ENCODE data around the gene KNSTRN.

DNA sequence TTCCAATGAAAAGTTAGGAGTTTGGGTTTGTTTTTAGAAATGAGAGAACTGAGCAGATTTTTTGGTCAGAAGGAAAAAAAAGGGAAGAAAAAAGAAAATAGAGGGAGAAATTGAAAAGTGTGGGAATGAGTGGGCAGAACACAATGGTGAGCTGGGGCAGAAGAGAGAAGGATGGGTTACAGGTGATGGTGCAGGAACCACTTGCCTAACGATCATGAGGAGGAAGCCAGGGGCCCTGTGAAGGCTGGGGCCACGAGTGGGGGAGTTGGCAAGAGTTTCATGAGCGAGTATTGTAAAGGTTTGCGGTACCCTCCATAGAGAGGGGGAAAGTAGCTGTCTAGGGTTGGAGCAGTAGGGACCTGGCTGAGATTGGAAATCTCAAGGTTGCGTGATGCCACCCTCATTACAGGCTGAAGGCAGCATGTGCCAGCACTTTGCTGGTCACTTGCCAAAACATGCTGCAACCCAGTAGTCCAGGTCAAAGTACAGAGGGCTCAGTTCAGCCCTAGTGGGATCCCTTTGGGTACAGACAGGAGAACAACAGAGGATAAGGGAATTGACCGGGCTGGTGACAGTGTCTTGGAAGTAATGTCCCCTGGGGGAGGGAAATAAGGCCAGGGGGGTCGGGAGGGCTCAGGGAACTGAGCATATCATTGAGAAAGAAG, 29.7 kb downstream of the KNSTRN start:
- TF ChIP-seq ZFHX2 (tag by site-specific recombination; conservative IDR thresholded peaks at IDR 0.05) = no peak
- TF ChIP-seq, protein P1, sequence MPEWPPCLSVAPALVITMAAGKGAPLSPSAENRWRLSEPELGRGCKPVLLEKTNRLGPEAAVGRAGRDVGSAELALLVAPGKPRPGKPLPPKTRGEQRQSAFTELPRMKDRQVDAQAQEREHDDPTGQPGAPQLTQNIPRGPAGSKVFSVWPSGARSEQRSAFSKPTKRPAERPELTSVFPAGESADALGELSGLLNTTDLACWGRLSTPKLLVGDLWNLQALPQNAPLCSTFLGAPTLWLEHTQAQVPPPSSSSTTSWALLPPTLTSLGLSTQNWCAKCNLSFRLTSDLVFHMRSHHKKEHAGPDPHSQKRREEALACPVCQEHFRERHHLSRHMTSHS (tag by site-specific recombination; IDR thresholded peaks at IDR 0.05) = no peak
- TF ChIP-seq ZNF146 (tag by site-specific recombination; IDR thresholded peaks at IDR 0.05) = no peak
- TF ChIP-seq, protein P2, sequence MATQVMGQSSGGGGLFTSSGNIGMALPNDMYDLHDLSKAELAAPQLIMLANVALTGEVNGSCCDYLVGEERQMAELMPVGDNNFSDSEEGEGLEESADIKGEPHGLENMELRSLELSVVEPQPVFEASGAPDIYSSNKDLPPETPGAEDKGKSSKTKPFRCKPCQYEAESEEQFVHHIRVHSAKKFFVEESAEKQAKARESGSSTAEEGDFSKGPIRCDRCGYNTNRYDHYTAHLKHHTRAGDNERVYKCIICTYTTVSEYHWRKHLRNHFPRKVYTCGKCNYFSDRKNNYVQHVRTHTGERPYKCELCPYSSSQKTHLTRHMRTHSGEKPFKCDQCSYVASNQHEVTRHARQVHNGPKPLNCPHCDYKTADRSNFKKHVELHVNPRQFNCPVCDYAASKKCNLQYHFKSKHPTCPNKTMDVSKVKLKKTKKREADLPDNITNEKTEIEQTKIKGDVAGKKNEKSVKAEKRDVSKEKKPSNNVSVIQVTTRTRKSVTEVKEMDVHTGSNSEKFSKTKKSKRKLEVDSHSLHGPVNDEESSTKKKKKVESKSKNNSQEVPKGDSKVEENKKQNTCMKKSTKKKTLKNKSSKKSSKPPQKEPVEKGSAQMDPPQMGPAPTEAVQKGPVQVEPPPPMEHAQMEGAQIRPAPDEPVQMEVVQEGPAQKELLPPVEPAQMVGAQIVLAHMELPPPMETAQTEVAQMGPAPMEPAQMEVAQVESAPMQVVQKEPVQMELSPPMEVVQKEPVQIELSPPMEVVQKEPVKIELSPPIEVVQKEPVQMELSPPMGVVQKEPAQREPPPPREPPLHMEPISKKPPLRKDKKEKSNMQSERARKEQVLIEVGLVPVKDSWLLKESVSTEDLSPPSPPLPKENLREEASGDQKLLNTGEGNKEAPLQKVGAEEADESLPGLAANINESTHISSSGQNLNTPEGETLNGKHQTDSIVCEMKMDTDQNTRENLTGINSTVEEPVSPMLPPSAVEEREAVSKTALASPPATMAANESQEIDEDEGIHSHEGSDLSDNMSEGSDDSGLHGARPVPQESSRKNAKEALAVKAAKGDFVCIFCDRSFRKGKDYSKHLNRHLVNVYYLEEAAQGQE (tag by site-specific recombination; IDR thresholded peaks at IDR 0.05) = no peak
- TF ChIP-seq, protein P3, sequence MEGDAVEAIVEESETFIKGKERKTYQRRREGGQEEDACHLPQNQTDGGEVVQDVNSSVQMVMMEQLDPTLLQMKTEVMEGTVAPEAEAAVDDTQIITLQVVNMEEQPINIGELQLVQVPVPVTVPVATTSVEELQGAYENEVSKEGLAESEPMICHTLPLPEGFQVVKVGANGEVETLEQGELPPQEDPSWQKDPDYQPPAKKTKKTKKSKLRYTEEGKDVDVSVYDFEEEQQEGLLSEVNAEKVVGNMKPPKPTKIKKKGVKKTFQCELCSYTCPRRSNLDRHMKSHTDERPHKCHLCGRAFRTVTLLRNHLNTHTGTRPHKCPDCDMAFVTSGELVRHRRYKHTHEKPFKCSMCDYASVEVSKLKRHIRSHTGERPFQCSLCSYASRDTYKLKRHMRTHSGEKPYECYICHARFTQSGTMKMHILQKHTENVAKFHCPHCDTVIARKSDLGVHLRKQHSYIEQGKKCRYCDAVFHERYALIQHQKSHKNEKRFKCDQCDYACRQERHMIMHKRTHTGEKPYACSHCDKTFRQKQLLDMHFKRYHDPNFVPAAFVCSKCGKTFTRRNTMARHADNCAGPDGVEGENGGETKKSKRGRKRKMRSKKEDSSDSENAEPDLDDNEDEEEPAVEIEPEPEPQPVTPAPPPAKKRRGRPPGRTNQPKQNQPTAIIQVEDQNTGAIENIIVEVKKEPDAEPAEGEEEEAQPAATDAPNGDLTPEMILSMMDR (tag by site-specific recombination; IDR thresholded peaks at IDR 0.05) = no peak
- TF ChIP-seq GLIS1 (tag by site-specific recombination; IDR thresholded peaks at IDR 0.05) = no peak
- TF ChIP-seq, protein P4, sequence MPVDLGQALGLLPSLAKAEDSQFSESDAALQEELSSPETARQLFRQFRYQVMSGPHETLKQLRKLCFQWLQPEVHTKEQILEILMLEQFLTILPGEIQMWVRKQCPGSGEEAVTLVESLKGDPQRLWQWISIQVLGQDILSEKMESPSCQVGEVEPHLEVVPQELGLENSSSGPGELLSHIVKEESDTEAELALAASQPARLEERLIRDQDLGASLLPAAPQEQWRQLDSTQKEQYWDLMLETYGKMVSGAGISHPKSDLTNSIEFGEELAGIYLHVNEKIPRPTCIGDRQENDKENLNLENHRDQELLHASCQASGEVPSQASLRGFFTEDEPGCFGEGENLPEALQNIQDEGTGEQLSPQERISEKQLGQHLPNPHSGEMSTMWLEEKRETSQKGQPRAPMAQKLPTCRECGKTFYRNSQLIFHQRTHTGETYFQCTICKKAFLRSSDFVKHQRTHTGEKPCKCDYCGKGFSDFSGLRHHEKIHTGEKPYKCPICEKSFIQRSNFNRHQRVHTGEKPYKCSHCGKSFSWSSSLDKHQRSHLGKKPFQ (tag by site-specific recombination; IDR thresholded peaks at IDR 0.05) = no peak
- TF ChIP-seq ZSCAN30 (tag by site-specific recombination; IDR thresholded peaks at IDR 0.05) = no peak
- TF ChIP-seq ZNF266 (tag by site-specific recombination; IDR thresholded peaks at IDR 0.05; ENCODE audit: low read depth) = no peak
